ENCODE results near the gene IGF2BP1. TPM values are rescaled to one million over a fixed set of nuclear protein-coding genes. Genes with fewer than 3 reads are reported as not detected.

Gene IGF2BP1
- total and polyA plus RNA-seq, 2 of the 8 experiments (the other 6 are each of a cell fraction or from before 2014, with no cell fraction given), result 41.6 to 513 TPM

GRCh38 chr17:48998587-48999440 is 1.6 kb downstream of the IGF2BP1 start:
- CTCF ChIA-PET (ENCODE audit: partially characterized antibody), result interaction anchor here (0.7 to 5.2 kb wide), 9 partner anchors 9 to 106 kb away, joined by 3 to 43 read pairs (median 5); no protein-coding TSS in a partner anchor
- no peak for FAIRE-seq
- POLR2A ChIA-PET (ENCODE audit: partially characterized antibody), result interaction anchor here (0.8 to 14.3 kb wide), 25 partner anchors 13 to 106 kb away, joined by 3 to 366 read pairs (median 8); partner anchors contain the start of genes ATP5MC1, SNF8 and UBE2Z
- TF ChIP-seq GTF2F1 (IDR thresholded peaks at IDR 0.05; ENCODE audit: borderline replicate concordance, low read depth, low read length) (no peak), CTCF (IDR thresholded peaks at IDR 0.05; ENCODE audit: control extremely low read depth in 1 of 3, insufficient read depth in 1 of 3, low read depth in 1 of 3, low read length in 3 of 3) (peak in 1 of 3 experiments; percentile 12; a peak in 1 of 4 replicates), SP2 (IDR thresholded peaks at IDR 0.05; ENCODE audit: low read length) (no peak), PHF8 (conservative IDR thresholded peaks at IDR 0.05; ENCODE audit: low read depth, low read length) (peak; percentile 48; the same call in 1 of the 2 replicates), CEBPB (IDR thresholded peaks at IDR 0.05; ENCODE audit: low read depth, low read length) (0 out of 2 replicates have a peak, but pooled peaks have one; percentile 23), GABPA (IDR thresholded peaks at IDR 0.05; ENCODE audit: borderline replicate concordance, insufficient read depth, low read length) (no peak), RBBP5 (IDR thresholded peaks at IDR 0.05; ENCODE audit: borderline replicate concordance, low read depth, low read length) (no peak), RXRA (IDR thresholded peaks at IDR 0.05; ENCODE audit: insufficient read depth, low read depth, low read length) (no peak)

More at GRCh38 chr17:48998587-48999440, 1.6 kb downstream of the IGF2BP1 start:
- WGBS, 2 experiments (ENCODE audit: extremely low coverage in 1 of 2, insufficient coverage in 1 of 2, insufficient read length in 1 of 2, insufficient replicate concordance in 2 of 2, low coverage in 1 of 2, low lambda C conversion rate in 2 of 2, missing lambda C conversion rate in 1 of 2), result 3% methylated on average over 24 of the region's 25 CpGs; no CpG with 5 or more reads in 1 of the 2 experiments
- Histone ChIP-seq H3K14ac (ENCODE audit: insufficient read length) (peak overlapping the region; percentile 82), H3K23me2 (ENCODE audit: low read depth, low read length) (peaks cover 23% of the 10 kb centered on the region), H3K4me1 (replicated peaks in 1 of 4; ENCODE audit: control insufficient read depth in 3 of 4, insufficient read depth in 4 of 4, low read length in 3 of 4) (peaks cover 0 to 8% (median 4%) of the 10 kb centered on the region in 4 experiments; a peak in 3 of 7 replicates), H3K23ac (ENCODE audit: insufficient read length) (no peak overlapping the region), H4K8ac (ENCODE audit: extremely low read depth, insufficient read depth, low read length) (peak overlapping the region; percentile 86; the same call in 1 of the 2 replicates), H4K5ac (ENCODE audit: insufficient read length, low read depth, low read length) (peak overlapping the region; percentile 82), H2BK15ac (ENCODE audit: low read length) (no peak overlapping the region), H3K9me3 (ENCODE audit: insufficient read depth in 2 of 2, low read depth in 1 of 2, low read length in 1 of 2) (no peaks in the 10 kb centered on the region), H3K9ac (replicated peaks in 1 of 4; ENCODE audit: extremely low read depth in 1 of 4, low read depth in 3 of 4, low read length in 3 of 4) (peak overlapping the region; percentile 83 to 98 (median 98)), H2AK5ac (ENCODE audit: low read depth, low read length) (no peak overlapping the region), H3K79me2 (ENCODE audit: control insufficient read depth in 1 of 2, insufficient read depth in 2 of 2, low read length in 2 of 2) (peaks cover 41 to 66% of the 10 kb centered on the region in 2 experiments), H2AFZ (ENCODE audit: low read length) (no peak overlapping the region), H4K20me1 (replicated peaks in 1 of 2; ENCODE audit: control insufficient read depth in 1 of 2, insufficient read depth in 2 of 2, low read length in 2 of 2) (peaks cover 4 to 13% of the 10 kb centered on the region in 2 experiments), H3K56ac (replicated peaks; ENCODE audit: insufficient read length, low read depth, low read length) (peak overlapping the region; percentile 65), H2BK120ac (replicated peaks; ENCODE audit: low read depth, low read length) (no peak overlapping the region), H2BK5ac (ENCODE audit: low read depth, low read length) (peak overlapping the region; percentile 97), H3K27me3 (replicated peaks in 1 of 4; ENCODE audit: control insufficient read depth in 3 of 4, extremely low read depth in 1 of 4, insufficient read depth in 3 of 4, low read length in 3 of 4) (no peaks in the 10 kb centered on the region), H2BK20ac (ENCODE audit: low read length) (no peak overlapping the region), H3K4me2 (ENCODE audit: insufficient read depth in 1 of 2, low read depth in 2 of 2, low read length in 2 of 2) (peak overlapping the region; percentile 86 to 88), H2BK12ac (ENCODE audit: low read depth, low read length) (no peak overlapping the region), H3K79me1 (ENCODE audit: low read depth, low read length) (no peaks in the 10 kb centered on the region), H4K91ac (replicated peaks; ENCODE audit: insufficient read length, low read length) (peak overlapping the region; percentile 90), H3K4ac (replicated peaks; ENCODE audit: insufficient read length, low read depth, low read length) (peak overlapping the region; percentile 6), H3K27ac (ENCODE audit: low read depth, low read length) (peak overlapping the region; percentile 88), H3K18ac (ENCODE audit: extremely low read depth, low read length) (peak overlapping the region; percentile 93), H3K4me3 (ENCODE audit: extremely low read depth in 1 of 4, insufficient read depth in 2 of 4, low read depth in 3 of 4, low read length in 4 of 4) (peak overlapping the region; percentile 91 to 100 (median 96)), H3K36me3 (ENCODE audit: control insufficient read depth in 2 of 4, insufficient read depth in 4 of 4, low read length in 3 of 4) (peaks cover 0 to 31% (median 0%) of the 10 kb centered on the region in 4 experiments; a peak in 1 of 8 replicates)
- DNase-seq (ENCODE audit: low read depth in 1 of 2, low spot score in 2 of 2), result no peak
